HEK293 (cell line): ENCODE results near the gene SALL1.

Experiments used
- CTCF ChIA-PET: fragments of 350-600 bp; formaldehyde crosslinking; extraction: SDS; loops from one replicate; lab custom pipeline; 2021; ENCODE audit warnings: antibody characterized with exemption; lab: Yijun Ruan, JAX
- POLR2A ChIA-PET: fragments of 300-600 bp; formaldehyde crosslinking; extraction: SDS; loops from one replicate; lab custom pipeline; 2020; ENCODE audit warnings: antibody characterized with exemption, inconsistent platforms; lab: Yijun Ruan, JAX
- H3K27ac ChIP-seq: fragments of 200-500 bp; sonication (Bioruptor generic); 2 replicates; pipeline ENCODE4 v1.5.1; 2014; ENCODE audit warnings: low read depth, low read length, control low read depth, inconsistent platforms; ENCODE audit errors: extremely low read depth
- H3K36me3 ChIP-seq, 2 experiments: fragments of 200-500 bp in 1 of 2; sonication (Bioruptor generic) in 1 of 2; 1 replicate in 1 of 2; 2 replicates in 1 of 2; pipeline ENCODE4 v1.5.1; 2014 to 2017; ENCODE audit warnings: inconsistent platforms in 2 of 2, low read length in 2 of 2; ENCODE audit not compliant: control insufficient read depth in 2 of 2, insufficient read depth in 1 of 2
- H3K4me1 ChIP-seq: fragments of 200-500 bp; sonication (Bioruptor generic); 2 replicates; pipeline ENCODE4 v1.5.1; 2014; ENCODE audit warnings: mild to moderate bottlenecking, low read length, inconsistent platforms; ENCODE audit not compliant: control insufficient read depth, insufficient read depth
- H3K4me3 ChIP-seq: 2 replicates; pipeline ENCODE4 v1.5.1; 2011; ENCODE audit warnings: low read depth, mild to moderate bottlenecking, control low read depth, low read length, moderate library complexity
- H3K9me3 ChIP-seq: fragments of 200-500 bp; sonication (Bioruptor generic); 2 replicates; pipeline ENCODE4 v1.5.1; 2014; ENCODE audit warnings: low read depth, low read length, inconsistent platforms; ENCODE audit not compliant: control insufficient read depth, insufficient read depth
- EGR2 ChIP-seq: fragments of 450-650 bp; formaldehyde crosslinking; IDR thresholded peaks from 2 replicates; pipeline ENCODE4 v1.5.1; 2016; ENCODE audit warnings: low read depth, missing biosample characterization, missing genetic modification characterization
- OSR2 ChIP-seq: fragments of 450-650 bp; formaldehyde crosslinking; IDR thresholded peaks from 2 replicates; pipeline ENCODE4 v1.5.1; 2016; ENCODE audit warnings: missing biosample characterization, missing genetic modification characterization
- SP7 ChIP-seq: fragments of 450-650 bp; formaldehyde crosslinking; IDR thresholded peaks from 2 replicates; pipeline ENCODE4 v1.5.1; 2016; ENCODE audit warnings: missing biosample characterization, missing genetic modification characterization
- ZBTB8A ChIP-seq: fragments of 450-650 bp; formaldehyde crosslinking; IDR thresholded peaks from 2 replicates; pipeline ENCODE4 v1.5.1; 2016; ENCODE audit warnings: missing biosample characterization, missing genetic modification characterization
- ZFP41 ChIP-seq: fragments of 450-650 bp; formaldehyde crosslinking; IDR thresholded peaks from 2 replicates; pipeline ENCODE4 v1.5.1; 2016; ENCODE audit warnings: missing biosample characterization, missing genetic modification characterization, borderline replicate concordance
- ZFP69B ChIP-seq: fragments of 450-650 bp; formaldehyde crosslinking; IDR thresholded peaks from 2 replicates; pipeline ENCODE4 v1.5.1; 2016; ENCODE audit warnings: missing biosample characterization, missing genetic modification characterization
- ZNF16 ChIP-seq: fragments of 450-650 bp; formaldehyde crosslinking; IDR thresholded peaks from 2 replicates; pipeline ENCODE4 v1.5.1; 2016; ENCODE audit warnings: low read depth, missing biosample characterization, missing genetic modification characterization
- ZNF266 ChIP-seq: fragments of 450-650 bp; formaldehyde crosslinking; IDR thresholded peaks from 2 replicates; pipeline ENCODE4 v1.5.1; 2016; ENCODE audit warnings: missing biosample characterization, missing genetic modification characterization, low read depth
- ZNF302 ChIP-seq: fragments of 450-650 bp; formaldehyde crosslinking; IDR thresholded peaks from 2 replicates; pipeline ENCODE4 v1.5.1; 2016; ENCODE audit warnings: missing biosample characterization, missing genetic modification characterization, low read depth
- ZNF335 ChIP-seq: fragments of 450-650 bp; formaldehyde crosslinking; conservative IDR thresholded peaks from 2 replicates; pipeline ENCODE4 v1.5.1; 2016; ENCODE audit warnings: missing biosample characterization, missing genetic modification characterization
- ZNF341 ChIP-seq: fragments of 450-650 bp; formaldehyde crosslinking; IDR thresholded peaks from 2 replicates; pipeline ENCODE4; 2016; ENCODE audit warnings: low read depth, missing biosample characterization, missing genetic modification characterization
- ZNF391 ChIP-seq: fragments of 450-650 bp; formaldehyde crosslinking; IDR thresholded peaks from 2 replicates; pipeline ENCODE4 v1.5.1; 2016; ENCODE audit warnings: low read depth, missing biosample characterization, missing genetic modification characterization, borderline replicate concordance
- ZNF600 ChIP-seq: fragments of 450-650 bp; formaldehyde crosslinking; IDR thresholded peaks from 2 replicates; pipeline ENCODE4 v1.5.1; 2016; ENCODE audit warnings: missing biosample characterization, missing genetic modification characterization
- ZNF629 ChIP-seq: fragments of 450-650 bp; formaldehyde crosslinking; IDR thresholded peaks from 2 replicates; pipeline ENCODE4 v1.5.1; 2017; ENCODE audit warnings: missing biosample characterization, missing genetic modification characterization
- ZNF660 ChIP-seq: fragments of 450-650 bp; IDR thresholded peaks from 2 replicates; pipeline ENCODE4 v1.5.1; 2018; ENCODE audit warnings: missing biosample characterization, mild to moderate bottlenecking, missing genetic modification characterization
- TF ChIP-seq, protein P1 (sequence below): fragments of 450-650 bp; formaldehyde crosslinking; IDR thresholded peaks from 2 replicates; pipeline ENCODE4 v1.5.1; 2016; ENCODE audit warnings: missing biosample characterization, missing genetic modification characterization
- TF ChIP-seq, protein P2 (sequence below): fragments of 450-650 bp; formaldehyde crosslinking; IDR thresholded peaks from 2 replicates; pipeline ENCODE4 v1.5.1; 2016; ENCODE audit warnings: missing biosample characterization, missing genetic modification characterization
- TF ChIP-seq, protein P3 (sequence below): fragments of 450-650 bp; formaldehyde crosslinking; IDR thresholded peaks from 2 replicates; pipeline ENCODE4 v1.5.1; 2016; ENCODE audit warnings: missing biosample characterization, missing genetic modification characterization
- TF ChIP-seq, protein P4 (sequence below): fragments of 450-650 bp; formaldehyde crosslinking; IDR thresholded peaks from 2 replicates; pipeline ENCODE4 v1.5.1; 2016; ENCODE audit warnings: missing biosample characterization, missing genetic modification characterization
- TF ChIP-seq, protein P5 (sequence below): fragments of 450-650 bp; formaldehyde crosslinking; IDR thresholded peaks from 2 replicates; pipeline ENCODE4 v1.5.1; 2016; ENCODE audit warnings: missing biosample characterization, missing genetic modification characterization

Gene SALL1

DNA sequence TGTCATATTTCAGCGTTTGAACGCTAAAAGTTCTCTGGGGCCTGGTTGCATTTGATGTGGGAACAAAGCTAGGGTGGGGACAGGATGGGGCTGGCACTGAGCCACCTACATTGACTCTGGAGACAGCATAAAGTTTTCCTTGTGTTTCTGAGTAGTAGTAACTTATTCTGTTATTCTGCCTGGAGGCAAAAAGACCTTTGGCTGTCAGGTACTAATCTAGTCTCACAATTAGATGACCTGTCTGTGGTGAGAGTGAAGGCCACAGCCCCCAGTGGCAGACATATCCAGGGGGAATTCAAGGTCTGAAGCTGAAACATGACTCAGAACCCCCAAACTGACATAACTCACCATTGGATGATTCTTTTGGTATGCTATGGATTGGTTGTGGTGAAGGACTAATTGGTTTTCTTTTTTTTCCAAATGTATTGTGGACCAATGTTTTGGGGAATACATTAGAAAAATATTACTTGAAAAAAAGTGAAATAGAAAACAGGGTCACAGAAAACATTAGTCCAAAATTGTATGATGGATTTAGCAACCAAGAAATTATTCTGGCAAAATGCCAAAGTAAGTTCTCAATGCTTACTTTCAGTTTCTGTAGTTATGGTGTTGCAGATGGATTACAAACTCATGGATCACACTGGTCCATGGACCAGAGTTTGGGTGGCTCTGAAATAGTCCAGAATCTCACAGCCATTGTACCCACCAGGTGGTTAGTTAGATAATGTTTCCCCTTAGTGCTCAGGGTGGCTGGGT lies 10.5 kb upstream of the SALL1 start (continued):
- TF ChIP-seq, protein P1, sequence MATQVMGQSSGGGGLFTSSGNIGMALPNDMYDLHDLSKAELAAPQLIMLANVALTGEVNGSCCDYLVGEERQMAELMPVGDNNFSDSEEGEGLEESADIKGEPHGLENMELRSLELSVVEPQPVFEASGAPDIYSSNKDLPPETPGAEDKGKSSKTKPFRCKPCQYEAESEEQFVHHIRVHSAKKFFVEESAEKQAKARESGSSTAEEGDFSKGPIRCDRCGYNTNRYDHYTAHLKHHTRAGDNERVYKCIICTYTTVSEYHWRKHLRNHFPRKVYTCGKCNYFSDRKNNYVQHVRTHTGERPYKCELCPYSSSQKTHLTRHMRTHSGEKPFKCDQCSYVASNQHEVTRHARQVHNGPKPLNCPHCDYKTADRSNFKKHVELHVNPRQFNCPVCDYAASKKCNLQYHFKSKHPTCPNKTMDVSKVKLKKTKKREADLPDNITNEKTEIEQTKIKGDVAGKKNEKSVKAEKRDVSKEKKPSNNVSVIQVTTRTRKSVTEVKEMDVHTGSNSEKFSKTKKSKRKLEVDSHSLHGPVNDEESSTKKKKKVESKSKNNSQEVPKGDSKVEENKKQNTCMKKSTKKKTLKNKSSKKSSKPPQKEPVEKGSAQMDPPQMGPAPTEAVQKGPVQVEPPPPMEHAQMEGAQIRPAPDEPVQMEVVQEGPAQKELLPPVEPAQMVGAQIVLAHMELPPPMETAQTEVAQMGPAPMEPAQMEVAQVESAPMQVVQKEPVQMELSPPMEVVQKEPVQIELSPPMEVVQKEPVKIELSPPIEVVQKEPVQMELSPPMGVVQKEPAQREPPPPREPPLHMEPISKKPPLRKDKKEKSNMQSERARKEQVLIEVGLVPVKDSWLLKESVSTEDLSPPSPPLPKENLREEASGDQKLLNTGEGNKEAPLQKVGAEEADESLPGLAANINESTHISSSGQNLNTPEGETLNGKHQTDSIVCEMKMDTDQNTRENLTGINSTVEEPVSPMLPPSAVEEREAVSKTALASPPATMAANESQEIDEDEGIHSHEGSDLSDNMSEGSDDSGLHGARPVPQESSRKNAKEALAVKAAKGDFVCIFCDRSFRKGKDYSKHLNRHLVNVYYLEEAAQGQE (tag by site-specific recombination) = no peak
- TF ChIP-seq ZNF391 (no peak), ZNF600 (tag by site-specific recombination) (no peak), ZNF16 (tag by site-specific recombination) (no peak), SP7 (no peak), ZFP41 (tag by site-specific recombination) (no peak)
- TF ChIP-seq, protein P2, sequence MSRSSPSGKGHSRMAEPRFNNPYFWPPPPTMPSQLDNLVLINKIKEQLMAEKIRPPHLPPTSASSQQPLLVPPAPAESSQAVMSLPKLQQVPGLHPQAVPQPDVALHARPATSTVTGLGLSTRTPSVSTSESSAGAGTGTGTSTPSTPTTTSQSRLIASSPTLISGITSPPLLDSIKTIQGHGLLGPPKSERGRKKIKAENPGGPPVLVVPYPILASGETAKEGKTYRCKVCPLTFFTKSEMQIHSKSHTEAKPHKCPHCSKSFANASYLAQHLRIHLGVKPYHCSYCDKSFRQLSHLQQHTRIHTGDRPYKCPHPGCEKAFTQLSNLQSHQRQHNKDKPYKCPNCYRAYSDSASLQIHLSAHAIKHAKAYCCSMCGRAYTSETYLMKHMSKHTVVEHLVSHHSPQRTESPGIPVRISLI = no peak
- TF ChIP-seq, protein P3, sequence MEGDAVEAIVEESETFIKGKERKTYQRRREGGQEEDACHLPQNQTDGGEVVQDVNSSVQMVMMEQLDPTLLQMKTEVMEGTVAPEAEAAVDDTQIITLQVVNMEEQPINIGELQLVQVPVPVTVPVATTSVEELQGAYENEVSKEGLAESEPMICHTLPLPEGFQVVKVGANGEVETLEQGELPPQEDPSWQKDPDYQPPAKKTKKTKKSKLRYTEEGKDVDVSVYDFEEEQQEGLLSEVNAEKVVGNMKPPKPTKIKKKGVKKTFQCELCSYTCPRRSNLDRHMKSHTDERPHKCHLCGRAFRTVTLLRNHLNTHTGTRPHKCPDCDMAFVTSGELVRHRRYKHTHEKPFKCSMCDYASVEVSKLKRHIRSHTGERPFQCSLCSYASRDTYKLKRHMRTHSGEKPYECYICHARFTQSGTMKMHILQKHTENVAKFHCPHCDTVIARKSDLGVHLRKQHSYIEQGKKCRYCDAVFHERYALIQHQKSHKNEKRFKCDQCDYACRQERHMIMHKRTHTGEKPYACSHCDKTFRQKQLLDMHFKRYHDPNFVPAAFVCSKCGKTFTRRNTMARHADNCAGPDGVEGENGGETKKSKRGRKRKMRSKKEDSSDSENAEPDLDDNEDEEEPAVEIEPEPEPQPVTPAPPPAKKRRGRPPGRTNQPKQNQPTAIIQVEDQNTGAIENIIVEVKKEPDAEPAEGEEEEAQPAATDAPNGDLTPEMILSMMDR = no peak
- TF ChIP-seq, protein P4, sequence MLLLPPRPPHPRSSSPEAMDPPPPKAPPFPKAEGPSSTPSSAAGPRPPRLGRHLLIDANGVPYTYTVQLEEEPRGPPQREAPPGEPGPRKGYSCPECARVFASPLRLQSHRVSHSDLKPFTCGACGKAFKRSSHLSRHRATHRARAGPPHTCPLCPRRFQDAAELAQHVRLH (tag by site-specific recombination) = no peak
- TF ChIP-seq, protein P5, sequence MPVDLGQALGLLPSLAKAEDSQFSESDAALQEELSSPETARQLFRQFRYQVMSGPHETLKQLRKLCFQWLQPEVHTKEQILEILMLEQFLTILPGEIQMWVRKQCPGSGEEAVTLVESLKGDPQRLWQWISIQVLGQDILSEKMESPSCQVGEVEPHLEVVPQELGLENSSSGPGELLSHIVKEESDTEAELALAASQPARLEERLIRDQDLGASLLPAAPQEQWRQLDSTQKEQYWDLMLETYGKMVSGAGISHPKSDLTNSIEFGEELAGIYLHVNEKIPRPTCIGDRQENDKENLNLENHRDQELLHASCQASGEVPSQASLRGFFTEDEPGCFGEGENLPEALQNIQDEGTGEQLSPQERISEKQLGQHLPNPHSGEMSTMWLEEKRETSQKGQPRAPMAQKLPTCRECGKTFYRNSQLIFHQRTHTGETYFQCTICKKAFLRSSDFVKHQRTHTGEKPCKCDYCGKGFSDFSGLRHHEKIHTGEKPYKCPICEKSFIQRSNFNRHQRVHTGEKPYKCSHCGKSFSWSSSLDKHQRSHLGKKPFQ (tag by site-specific recombination) = no peak
- TF ChIP-seq, all 188 proteins: peak for 4

DNA sequence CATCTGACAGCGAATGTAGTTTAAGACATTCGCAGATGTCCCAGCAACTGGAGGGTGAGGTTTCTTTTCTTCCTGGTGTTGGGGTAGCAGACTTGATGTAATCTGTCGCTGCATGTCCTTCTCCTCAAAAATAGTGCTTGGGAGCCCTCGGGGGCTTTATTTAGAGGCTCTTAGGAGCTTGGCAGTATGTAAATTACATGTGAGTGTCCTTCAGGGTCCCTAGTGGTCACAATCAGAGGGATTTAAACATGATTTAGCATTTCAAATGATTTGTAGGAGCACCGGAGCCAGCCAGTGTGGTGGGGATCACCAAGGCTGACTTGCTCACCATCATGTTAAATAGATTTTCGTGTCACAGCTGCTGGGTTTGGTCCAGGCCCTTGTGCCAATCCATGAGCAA lies 8.8 kb upstream of the SALL1 start:
- ChIA-PET POLR2A (no interaction called here), CTCF (no interaction called here)
- no peak overlapping the region for H3K27ac ChIP-seq
- TF ChIP-seq ZNF629 (tag by site-specific recombination) = no peak
- TF ChIP-seq EGR2 (tag by site-specific recombination) = no peak
- no peak for TF ChIP-seq ZNF341 (tag by site-specific recombination)
- no peak for TF ChIP-seq ZNF266 (tag by site-specific recombination)
- TF ChIP-seq ZBTB8A (tag by site-specific recombination) = no peak
- TF ChIP-seq ZFP69B (tag by site-specific recombination) = no peak
- TF ChIP-seq ZNF391 = no peak
- no peak for TF ChIP-seq ZNF302 (tag by site-specific recombination)
- no peak for TF ChIP-seq ZNF335 (tag by site-specific recombination)
- TF ChIP-seq ZNF660 (tag by site-specific recombination) = no peak
- no peak for TF ChIP-seq OSR2 (tag by site-specific recombination)
- peaks cover 21% of the 10 kb centered on the region for H3K4me1 ChIP-seq
- H3K36me3 ChIP-seq = no peaks in the 10 kb centered on the region
- H3K4me3 ChIP-seq = no peak overlapping the region
- no peaks in the 10 kb centered on the region for H3K9me3 ChIP-seq
